Measurements from ENCODE around the gene APOA4. TPM values are rescaled to one million over a fixed set of nuclear protein-coding genes. Genes with fewer than 3 reads are reported as not detected.
A peak's percentile ranks its signal among the peaks of the same experiment; 100 is the strongest.

The APOA4 gene
- total and polyA plus RNA-seq, 9 of the 15 experiments (the other 6 are each of a cell fraction or from before 2014, with no cell fraction given) = 0.07 TPM; not detected in 8

DNA sequence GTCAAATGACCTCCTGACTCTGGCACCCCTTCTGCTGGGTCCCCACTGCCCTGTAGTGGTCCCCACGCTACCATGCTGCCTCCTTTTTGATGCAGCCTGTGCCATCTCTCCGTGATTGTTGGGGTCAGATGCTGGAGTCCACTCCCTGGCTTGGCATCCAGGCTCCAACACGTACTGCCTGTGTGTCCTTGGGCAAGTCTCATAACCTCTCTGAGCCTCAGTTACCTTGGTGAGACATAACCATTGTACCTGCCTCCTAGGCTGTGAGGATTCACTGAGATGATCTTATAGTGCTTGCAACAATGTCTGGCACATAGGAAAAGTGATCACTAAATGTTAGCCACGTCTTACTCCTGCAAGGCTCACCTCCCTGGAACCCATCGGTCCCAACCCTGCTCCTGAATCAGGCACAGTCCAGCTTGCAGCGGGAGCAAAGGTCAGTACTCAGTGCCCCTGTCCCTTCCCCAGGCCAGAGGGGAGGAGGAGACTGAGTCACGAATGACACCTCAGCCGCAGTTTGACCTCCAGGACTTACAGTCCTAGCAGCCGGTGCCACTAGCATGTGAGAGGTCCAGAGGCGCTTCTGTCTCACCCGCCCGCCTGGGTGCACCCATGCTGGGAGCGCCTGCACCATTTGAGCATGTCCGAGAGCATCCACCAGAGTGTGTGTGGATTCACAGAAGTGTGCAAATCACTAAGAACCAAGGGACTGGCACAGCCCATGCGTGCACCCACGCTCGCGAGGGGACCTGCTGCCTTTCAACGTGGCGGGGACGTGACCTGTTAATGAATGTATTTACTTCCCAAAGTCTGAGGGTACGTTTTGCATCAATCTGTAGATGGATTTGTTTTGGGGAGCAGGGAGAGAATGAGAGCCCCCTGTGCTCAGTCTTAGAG lies 3.0 kb upstream of the APOA4 start:
- peaks cover 8 to 34% of the 10 kb centered on the region in 2 experiments; a peak in 4 of 5 replicates for H3K4me1 ChIP-seq (replicated peaks in 1 of 2; ENCODE audit: control insufficient read depth in 2 of 2, insufficient read depth in 2 of 2, low read length in 2 of 2)
- no peak for ATAC-seq
- DNase-seq (ENCODE audit: extremely low read depth in 1 of 4, low spot score in 3 of 4) = no peak
- intact Hi-C loops (cut with micrococcal nuclease) (no loop called here), in situ Hi-C loops (cut with MboI) (no loop called here)
- no peak overlapping the region for H3K9ac ChIP-seq (ENCODE audit: insufficient read depth in 1 of 2, low read depth in 2 of 2, low read length in 2 of 2)
- TF ChIP-seq FOXK1 (CRISPR knock-in tag; IDR thresholded peaks at IDR 0.05; ENCODE audit: borderline replicate concordance) (no peak), ZFP36 (IDR thresholded peaks at IDR 0.05; ENCODE audit: low read depth, low read length, partially characterized antibody) (peak; percentile 64), BCOR (IDR thresholded peaks at IDR 0.05) (peak; percentile 36; the same call in 1 of the 2 replicates), TBL1XR1 (IDR thresholded peaks at IDR 0.05; ENCODE audit: low read length in 2 of 2) (no peak), TRIM28 (IDR thresholded peaks at IDR 0.05) (no peak), CBX1 (IDR thresholded peaks at IDR 0.05; ENCODE audit: low read depth) (no peak)
- TF ChIP-seq, protein P1, sequence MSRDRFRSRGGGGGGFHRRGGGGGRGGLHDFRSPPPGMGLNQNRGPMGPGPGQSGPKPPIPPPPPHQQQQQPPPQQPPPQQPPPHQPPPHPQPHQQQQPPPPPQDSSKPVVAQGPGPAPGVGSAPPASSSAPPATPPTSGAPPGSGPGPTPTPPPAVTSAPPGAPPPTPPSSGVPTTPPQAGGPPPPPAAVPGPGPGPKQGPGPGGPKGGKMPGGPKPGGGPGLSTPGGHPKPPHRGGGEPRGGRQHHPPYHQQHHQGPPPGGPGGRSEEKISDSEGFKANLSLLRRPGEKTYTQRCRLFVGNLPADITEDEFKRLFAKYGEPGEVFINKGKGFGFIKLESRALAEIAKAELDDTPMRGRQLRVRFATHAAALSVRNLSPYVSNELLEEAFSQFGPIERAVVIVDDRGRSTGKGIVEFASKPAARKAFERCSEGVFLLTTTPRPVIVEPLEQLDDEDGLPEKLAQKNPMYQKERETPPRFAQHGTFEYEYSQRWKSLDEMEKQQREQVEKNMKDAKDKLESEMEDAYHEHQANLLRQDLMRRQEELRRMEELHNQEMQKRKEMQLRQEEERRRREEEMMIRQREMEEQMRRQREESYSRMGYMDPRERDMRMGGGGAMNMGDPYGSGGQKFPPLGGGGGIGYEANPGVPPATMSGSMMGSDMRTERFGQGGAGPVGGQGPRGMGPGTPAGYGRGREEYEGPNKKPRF (IDR thresholded peaks at IDR 0.05; ENCODE audit: low read depth, low read length) = no peak
- TF ChIP-seq, protein P2, sequence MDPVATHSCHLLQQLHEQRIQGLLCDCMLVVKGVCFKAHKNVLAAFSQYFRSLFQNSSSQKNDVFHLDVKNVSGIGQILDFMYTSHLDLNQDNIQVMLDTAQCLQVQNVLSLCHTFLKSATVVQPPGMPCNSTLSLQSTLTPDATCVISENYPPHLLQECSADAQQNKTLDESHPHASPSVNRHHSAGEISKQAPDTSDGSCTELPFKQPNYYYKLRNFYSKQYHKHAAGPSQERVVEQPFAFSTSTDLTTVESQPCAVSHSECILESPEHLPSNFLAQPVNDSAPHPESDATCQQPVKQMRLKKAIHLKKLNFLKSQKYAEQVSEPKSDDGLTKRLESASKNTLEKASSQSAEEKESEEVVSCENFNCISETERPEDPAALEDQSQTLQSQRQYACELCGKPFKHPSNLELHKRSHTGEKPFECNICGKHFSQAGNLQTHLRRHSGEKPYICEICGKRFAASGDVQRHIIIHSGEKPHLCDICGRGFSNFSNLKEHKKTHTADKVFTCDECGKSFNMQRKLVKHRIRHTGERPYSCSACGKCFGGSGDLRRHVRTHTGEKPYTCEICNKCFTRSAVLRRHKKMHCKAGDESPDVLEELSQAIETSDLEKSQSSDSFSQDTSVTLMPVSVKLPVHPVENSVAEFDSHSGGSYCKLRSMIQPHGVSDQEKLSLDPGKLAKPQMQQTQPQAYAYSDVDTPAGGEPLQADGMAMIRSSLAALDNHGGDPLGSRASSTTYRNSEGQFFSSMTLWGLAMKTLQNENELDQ (CRISPR knock-in tag; IDR thresholded peaks at IDR 0.05; ENCODE audit: borderline replicate concordance) = no peak
- TF ChIP-seq, protein P3, sequence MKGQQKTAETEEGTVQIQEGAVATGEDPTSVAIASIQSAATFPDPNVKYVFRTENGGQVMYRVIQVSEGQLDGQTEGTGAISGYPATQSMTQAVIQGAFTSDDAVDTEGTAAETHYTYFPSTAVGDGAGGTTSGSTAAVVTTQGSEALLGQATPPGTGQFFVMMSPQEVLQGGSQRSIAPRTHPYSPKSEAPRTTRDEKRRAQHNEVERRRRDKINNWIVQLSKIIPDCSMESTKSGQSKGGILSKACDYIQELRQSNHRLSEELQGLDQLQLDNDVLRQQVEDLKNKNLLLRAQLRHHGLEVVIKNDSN (CRISPR knock-in tag; IDR thresholded peaks at IDR 0.05) = no peak
- H3K9me3 ChIP-seq (replicated peaks; ENCODE audit: control insufficient read depth, insufficient read depth, low read depth, low read length) = no peaks in the 10 kb centered on the region
- FAIRE-seq = no peak
- no peak overlapping the region; the same call in 1 of the 2 replicates for H3K4me2 ChIP-seq (ENCODE audit: insufficient read depth, low read length)
- WGBS (ENCODE audit: insufficient coverage, low coverage, missing lambda C conversion rate) = 39% methylated on average over 18 of the region's 22 CpGs
- no TSS peak for BruUV-seq (replicated peaks)
- no peaks in the 10 kb centered on the region for H3K79me2 ChIP-seq (ENCODE audit: control insufficient read depth, insufficient read depth, low read length)
- ChIA-PET CTCF (ENCODE audit: low intra/inter-chr PET ratio) (no interaction called here), POLR2A (interaction anchor here (1.0 kb wide), 1 partner anchor 83 kb away, joined by 3 read pairs; no protein-coding TSS in a partner anchor)
- no peak overlapping the region for H3K4me3 ChIP-seq
- no peaks in the 10 kb centered on the region for H3K36me3 ChIP-seq (ENCODE audit: control insufficient read depth, insufficient read depth, low read length)
- no peaks in the 10 kb centered on the region for H4K20me1 ChIP-seq (replicated peaks; ENCODE audit: control insufficient read depth, insufficient read depth, low read length)
- no peaks in the 10 kb centered on the region for H3K9me1 ChIP-seq (ENCODE audit: control insufficient read depth, insufficient read depth, low read length)
- H3K27me3 ChIP-seq (ENCODE audit: control insufficient read depth in 2 of 2, insufficient read depth in 2 of 2, low read length in 2 of 2) = peaks cover 0 to 6% of the 10 kb centered on the region in 2 experiments; a peak in 1 of 5 replicates
- H3K27ac ChIP-seq (ENCODE audit: extremely low read depth, low read depth, low read length) = no peak overlapping the region
- no peak overlapping the region; the same call in 1 of the 2 replicates for H2AFZ ChIP-seq (ENCODE audit: low read depth, low read length)
